Chondrocyte (in vitro differentiated cells): ENCODE measurements around the gene OBSL1. TPM values are rescaled to one million over a fixed set of nuclear protein-coding genes. Genes with fewer than 3 reads are reported as not detected.

Experiments used
- DNase-seq: peaks from one replicate; pipeline ENCODE4 v3.0.0; 2021; ENCODE audit warnings: mixed read lengths, low spot score
- H3K27ac Mint-ChIP-seq: one replicate; pipeline ENCODE4 v1.8.0; 2021; ENCODE audit warnings: mild to moderate bottlenecking, moderate library complexity, mixed read lengths; ENCODE audit not compliant: unreplicated experiment
- H3K27me3 Mint-ChIP-seq: 2 replicates; pipeline ENCODE4 v1.8.0; 2021; ENCODE audit warnings: low read depth, mixed read lengths
- H3K36me3 Mint-ChIP-seq: 2 replicates; pipeline ENCODE4 v1.8.0; 2021; ENCODE audit warnings: low read depth, mixed read lengths
- H3K4me1 Mint-ChIP-seq: 2 replicates; pipeline ENCODE4 v1.8.0; 2021; ENCODE audit warnings: low read depth, mild to moderate bottlenecking, mixed read lengths
- H3K4me3 Mint-ChIP-seq: one replicate; pipeline ENCODE4 v1.8.0; 2021; ENCODE audit warnings: mild to moderate bottlenecking, moderate library complexity, mixed read lengths; ENCODE audit not compliant: unreplicated experiment
- H3K9me3 Mint-ChIP-seq: 2 replicates; pipeline ENCODE4 v1.8.0; 2021; ENCODE audit warnings: low read depth, mixed read lengths
- CTCF ChIP-seq: fragments of 200-600 bp; sonication (generic); IDR thresholded peaks from 2 replicates; pipeline ENCODE4 v1.5.0; 2021; ENCODE audit warnings: antibody characterized with exemption, mild to moderate bottlenecking, moderate library complexity
- total RNA-seq: library from RNA; stranded (reverse); gene quantifications from 3 replicates; pipeline ENCODE4 v1.2.1, GENCODE V29; 2021

OBSL1 gene
- total RNA-seq, 1 donor from 2014 or later: 111 TPM

GRCh38 chr2:219538504-219538951 is 32.8 kb downstream of the OBSL1 start:
- Mint-ChIP-seq H3K4me1 (peaks cover 28% of the 10 kb centered on the region), H3K36me3 (peaks cover 15% of the 10 kb centered on the region), H3K27me3 (no peaks in the 10 kb centered on the region), H3K4me3 (peak overlapping the region; percentile 9), H3K9me3 (no peaks in the 10 kb centered on the region), H3K27ac (no peak overlapping the region)
- TF ChIP-seq CTCF: no peak
- no peak for DNase-seq

GRCh38 chr2:219537657-219538488 is 33.5 kb downstream of the OBSL1 start:
- Mint-ChIP-seq H3K27me3 (no peaks in the 10 kb centered on the region), H3K27ac (no peak overlapping the region), H3K4me3 (no peak overlapping the region), H3K9me3 (no peaks in the 10 kb centered on the region), H3K4me1 (peaks cover 28% of the 10 kb centered on the region), H3K36me3 (peaks cover 15% of the 10 kb centered on the region)
- TF ChIP-seq CTCF: peak; percentile 20
- no peak for DNase-seq

GRCh38 chr2:219536967-219537366 is 34.4 kb downstream of the OBSL1 start:
- H3K36me3 Mint-ChIP-seq: peaks cover 15% of the 10 kb centered on the region
- no peak overlapping the region for H3K27ac Mint-ChIP-seq
- no peak overlapping the region for H3K4me3 Mint-ChIP-seq
- TF ChIP-seq CTCF: no peak
- no peak for DNase-seq
- no peaks in the 10 kb centered on the region for H3K27me3 Mint-ChIP-seq
- peaks cover 19% of the 10 kb centered on the region for H3K4me1 Mint-ChIP-seq
- H3K9me3 Mint-ChIP-seq: no peaks in the 10 kb centered on the region

- Mint-ChIP-seq H3K27ac (no peak overlapping the region), H3K27me3 (peaks cover under 1% of the 10 kb centered on the region), H3K36me3 (peaks cover 15% of the 10 kb centered on the region), H3K9me3 (no peaks in the 10 kb centered on the region), H3K4me1 (peaks cover 16% of the 10 kb centered on the region), H3K4me3 (no peak overlapping the region)
- DNase-seq: no peak
- no peak for TF ChIP-seq CTCF
Measured at GRCh38 chr2:219536425-219536824, 34.9 kb downstream of the OBSL1 start.

GRCh38 chr2:219533930-219534661 is 37.2 kb downstream of the OBSL1 start:
- H3K4me3 Mint-ChIP-seq: no peak overlapping the region
- peaks cover 17% of the 10 kb centered on the region for H3K27me3 Mint-ChIP-seq
- no peak overlapping the region for H3K27ac Mint-ChIP-seq
- no peaks in the 10 kb centered on the region for H3K9me3 Mint-ChIP-seq
- H3K4me1 Mint-ChIP-seq: peaks cover 11% of the 10 kb centered on the region
- no peak for TF ChIP-seq CTCF
- peaks cover 5% of the 10 kb centered on the region for H3K36me3 Mint-ChIP-seq
- DNase-seq: no peak
